Gastrocnemius medialis (tissue), 4 donors: Measurements from ENCODE around the gene NME3.

ENCODE experiments used
- CTCF ChIP-seq, 5 experiments: fragments of 450-650 bp in 3 of 5; fragments of 200-600 bp in 2 of 5; sonication (generic) in 2 of 5; IDR thresholded peaks in 4 of 5; conservative IDR thresholded peaks in 1 of 5; 1 replicate in 4 of 5; 2 replicates in 1 of 5; pipeline ENCODE4 v1.5.1; 2016 to 2019; ENCODE audit warnings: antibody characterized with exemption in 5 of 5, mild to moderate bottlenecking in 3 of 5, moderate library complexity in 3 of 5
- POLR2A ChIP-seq, 2 donors: fragments of 450-650 bp; IDR thresholded peaks; one replicate each; pipeline ENCODE4 v1.6.1; 2017; ENCODE audit warnings: antibody characterized with exemption in 2 of 2, mild to moderate bottlenecking in 2 of 2, moderate library complexity in 2 of 2

DNA sequence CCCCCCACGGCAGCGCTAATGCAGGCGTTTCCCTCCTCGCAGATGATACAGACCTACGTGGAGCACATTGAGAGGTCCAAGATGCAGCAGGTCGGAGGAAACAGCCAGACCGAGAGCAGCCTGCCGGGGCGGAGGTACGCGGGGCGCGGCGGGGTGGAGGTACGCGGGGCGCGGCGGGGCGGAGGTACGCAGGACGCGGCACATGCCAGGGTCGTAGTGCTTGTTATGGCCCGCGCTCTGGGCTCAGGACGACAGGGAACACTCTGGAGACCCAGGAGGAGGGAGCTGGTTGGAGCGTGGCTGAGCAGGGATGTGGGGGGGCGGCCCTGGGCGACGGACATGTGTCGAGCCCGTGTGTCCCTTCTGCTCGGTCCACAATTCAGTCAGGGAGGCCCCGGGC is 41.9 kb downstream of the NME3 start:
- TF ChIP-seq CTCF (IDR thresholded peaks at IDR 0.05 in 4 of 5, conservative IDR thresholded peaks at IDR 0.05 in 1 of 5) (no peak), POLR2A (IDR thresholded peaks at IDR 0.05) (no peak)
